SK-N-SH (cell line): ENCODE measurements around the gene CCDC28A.

Source experiments
- CHD2 ChIP-seq: fragments of 150-350 bp; IDR thresholded peaks from 2 replicates; pipeline ENCODE4 v1.6.1; 2018; ENCODE audit warnings: low read length; ENCODE audit not compliant: partially characterized antibody
- CTCF ChIP-seq: fragments of 200-600 bp; sonication (generic); IDR thresholded peaks from 2 replicates; pipeline ENCODE4 v1.6.1; 2017; ENCODE audit warnings: antibody characterized with exemption, mild to moderate bottlenecking, moderate library complexity
- FOXM1 ChIP-seq: IDR thresholded peaks from 2 replicates; pipeline ENCODE4 v1.4.0; 2012; ENCODE audit warnings: low read depth, mild to moderate bottlenecking
- JUND ChIP-seq: IDR thresholded peaks from 2 replicates; pipeline ENCODE4 v1.4.0; 2012
- MAX ChIP-seq: IDR thresholded peaks from 2 replicates; pipeline ENCODE4 v1.4.0; 2012; ENCODE audit warnings: low read depth
- MXI1 ChIP-seq: IDR thresholded peaks from 2 replicates; pipeline ENCODE4 v1.6.1; 2012; ENCODE audit warnings: mild to moderate bottlenecking, low read depth, low read length, improper control_type of control experiment
- NRF1 ChIP-seq: IDR thresholded peaks from 2 replicates; pipeline ENCODE4 v1.6.1; 2012; ENCODE audit warnings: low read depth, mild to moderate bottlenecking, low read length
- RAD21 ChIP-seq: IDR thresholded peaks from 2 replicates; pipeline ENCODE4 v1.6.1; 2012; ENCODE audit warnings: mild to moderate bottlenecking, low read length
- RCOR1 ChIP-seq: fragments of 150-350 bp; IDR thresholded peaks from 2 replicates; pipeline ENCODE4 v1.6.1; 2017; ENCODE audit warnings: antibody characterized with exemption, low read length
- REST ChIP-seq: IDR thresholded peaks from 2 replicates; pipeline ENCODE4 v1.6.1; 2012; ENCODE audit warnings: mild to moderate bottlenecking, low read depth, low read length, moderate library complexity
- RFX5 ChIP-seq: IDR thresholded peaks from 2 replicates; pipeline ENCODE4 v1.6.1; 2012; ENCODE audit warnings: mild to moderate bottlenecking, improper control_type of control experiment, low read length
- SIN3A ChIP-seq: IDR thresholded peaks from 2 replicates; pipeline ENCODE4 v1.6.1; 2012; ENCODE audit warnings: low read depth, mild to moderate bottlenecking, low read length, moderate library complexity, borderline replicate concordance
- TAF1 ChIP-seq: IDR thresholded peaks from 2 replicates; pipeline ENCODE4 v1.6.1; 2012; ENCODE audit warnings: low read depth, mild to moderate bottlenecking, low read length, moderate library complexity, borderline replicate concordance
- ZBTB33 ChIP-seq: IDR thresholded peaks from 2 replicates; pipeline ENCODE4 v1.4.0; 2012; ENCODE audit warnings: low read depth, borderline replicate concordance

- no peak for TF ChIP-seq CTCF
- no peak for TF ChIP-seq ZBTB33
- no peak for TF ChIP-seq CHD2
- TF ChIP-seq NRF1 = no peak
- no peak for TF ChIP-seq TAF1
- no peak for TF ChIP-seq JUND
- TF ChIP-seq REST = no peak
- no peak for TF ChIP-seq RCOR1
- TF ChIP-seq FOXM1 = no peak
- TF ChIP-seq SIN3A = no peak
- no peak for TF ChIP-seq MAX
- no peak for TF ChIP-seq MXI1
- TF ChIP-seq RFX5 = no peak
- TF ChIP-seq RAD21 = no peak
Observed at GRCh38 chr6:138726066-138726756, 47.4 kb upstream of the CCDC28A start.
